Uterus (tissue), 2 donors: ENCODE measurements around the gene OS9.
"Not testable (repeated sequence)": the region's sequence is repeated elsewhere in the genome, so short reads cannot be mapped to it uniquely, and the experiment has no call there.

Experiments
- POLR2A ChIP-seq, 2 donors: fragments of 450-650 bp; IDR thresholded peaks; one replicate each; pipeline ENCODE4 v1.6.1; 2016; ENCODE audit warnings: antibody characterized with exemption in 2 of 2, mild to moderate bottlenecking in 1 of 2, moderate library complexity in 1 of 2
- TF ChIP-seq, protein P1 (sequence below), 4 experiments: fragments of 200-600 bp in 2 of 4; fragments of 450-650 bp in 2 of 4; sonication (generic) in 2 of 4; IDR thresholded peaks; one replicate each; pipeline ENCODE4 v1.5.1; 2016 to 2019; ENCODE audit warnings: antibody characterized with exemption in 4 of 4, mild to moderate bottlenecking in 2 of 4, moderate library complexity in 1 of 4

DNA sequence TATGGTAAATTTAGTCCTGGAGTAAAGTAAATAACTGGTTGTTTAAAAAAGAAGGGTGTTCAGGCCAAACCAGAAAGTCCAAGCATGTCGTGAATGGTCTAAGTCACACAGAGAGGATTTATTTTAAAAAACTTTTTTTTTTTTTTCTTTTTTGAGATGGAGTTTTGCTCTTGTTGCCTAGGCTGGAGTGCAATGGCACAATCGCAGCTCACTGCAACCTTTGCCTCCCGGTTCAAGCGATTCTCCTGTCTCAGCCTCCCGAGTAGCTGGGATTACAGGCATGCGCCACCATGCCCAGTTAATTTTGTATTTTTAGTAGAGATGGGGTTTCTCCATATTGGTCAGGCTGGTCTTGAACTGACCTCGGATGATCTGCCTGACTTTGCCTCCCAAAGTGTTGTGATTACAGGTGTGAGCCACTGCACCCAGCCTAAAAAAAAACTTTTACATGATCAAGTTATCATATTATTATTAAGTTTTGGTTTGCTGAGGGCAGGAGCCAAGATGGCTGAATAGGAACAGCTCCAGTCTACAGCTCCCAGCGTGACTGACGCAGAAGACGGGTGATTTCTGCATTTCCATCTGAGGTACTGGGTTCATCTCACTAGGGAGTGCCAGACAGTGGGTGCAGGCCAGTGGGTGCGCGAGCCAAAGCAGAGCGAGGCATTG lies 47.8 kb upstream of the OS9 start:
- TF ChIP-seq, protein P1, sequence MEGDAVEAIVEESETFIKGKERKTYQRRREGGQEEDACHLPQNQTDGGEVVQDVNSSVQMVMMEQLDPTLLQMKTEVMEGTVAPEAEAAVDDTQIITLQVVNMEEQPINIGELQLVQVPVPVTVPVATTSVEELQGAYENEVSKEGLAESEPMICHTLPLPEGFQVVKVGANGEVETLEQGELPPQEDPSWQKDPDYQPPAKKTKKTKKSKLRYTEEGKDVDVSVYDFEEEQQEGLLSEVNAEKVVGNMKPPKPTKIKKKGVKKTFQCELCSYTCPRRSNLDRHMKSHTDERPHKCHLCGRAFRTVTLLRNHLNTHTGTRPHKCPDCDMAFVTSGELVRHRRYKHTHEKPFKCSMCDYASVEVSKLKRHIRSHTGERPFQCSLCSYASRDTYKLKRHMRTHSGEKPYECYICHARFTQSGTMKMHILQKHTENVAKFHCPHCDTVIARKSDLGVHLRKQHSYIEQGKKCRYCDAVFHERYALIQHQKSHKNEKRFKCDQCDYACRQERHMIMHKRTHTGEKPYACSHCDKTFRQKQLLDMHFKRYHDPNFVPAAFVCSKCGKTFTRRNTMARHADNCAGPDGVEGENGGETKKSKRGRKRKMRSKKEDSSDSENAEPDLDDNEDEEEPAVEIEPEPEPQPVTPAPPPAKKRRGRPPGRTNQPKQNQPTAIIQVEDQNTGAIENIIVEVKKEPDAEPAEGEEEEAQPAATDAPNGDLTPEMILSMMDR (IDR thresholded peaks at IDR 0.05): not testable (repeated sequence)
- not testable (repeated sequence) for TF ChIP-seq POLR2A (IDR thresholded peaks at IDR 0.05)
